HG02970 (cell line): ENCODE results near the gene SOSTDC1.

Source experiments
- ATAC-seq: cut with Tn5 transposase; IDR thresholded peaks from one replicate; pipeline ENCODE4 v1.9.1; 2021; ENCODE audit warnings: mild to moderate bottlenecking, moderate library complexity, moderate number of reproducible peaks; ENCODE audit not compliant: unreplicated experiment, low FRiP score

SOSTDC1 gene

GRCh38 chr7:16420649-16421332 lies 44.7 kb downstream of the SOSTDC1 start:
- ATAC-seq = peak; percentile 91

- ATAC-seq = no peak
Measured at GRCh38 chr7:16420329-16420648, 45.2 kb downstream of the SOSTDC1 start.

GRCh38 chr7:16419859-16420258 lies 45.7 kb downstream of the SOSTDC1 start:
- ATAC-seq = no peak

- ATAC-seq = no peak
Measured at GRCh38 chr7:16419126-16419525, 46.4 kb downstream of the SOSTDC1 start.

- no peak for ATAC-seq
Measured at GRCh38 chr7:16417906-16418305, 47.6 kb downstream of the SOSTDC1 start.

- no peak for ATAC-seq
Measured at GRCh38 chr7:16416289-16417282, 49.0 kb downstream of the SOSTDC1 start.

- no peak for ATAC-seq
Measured at GRCh38 chr7:16412274-16413254, 53.0 kb downstream of the SOSTDC1 start.
